Large intestine (tissue), 3 donors: ENCODE data around the gene POU6F2. TPM values are rescaled to one million over a fixed set of nuclear protein-coding genes. Genes with fewer than 3 reads are reported as not detected.
"Not testable (repeated sequence)": the region's sequence is repeated elsewhere in the genome, so short reads cannot be mapped to it uniquely, and the experiment has no call there.

Experiments used
- DNase-seq, 2 donors: peaks; one replicate each; pipeline versions ENCODE4 v3.0.0 to v3.0.0-alpha.2; 2013
- H3K27ac ChIP-seq: one replicate; pipeline ENCODE4 v1.5.1; 2013; ENCODE audit warnings: low read length
- H3K27me3 ChIP-seq: 2 replicates; pipeline ENCODE4 v1.6.1; 2013; ENCODE audit warnings: low read length; ENCODE audit not compliant: control insufficient read depth, insufficient read depth
- H3K36me3 ChIP-seq: 2 replicates; pipeline ENCODE4 v1.6.1; 2013; ENCODE audit warnings: low read length; ENCODE audit not compliant: control insufficient read depth, insufficient read depth
- H3K4me1 ChIP-seq: one replicate; pipeline ENCODE4 v1.6.1; 2013; ENCODE audit warnings: low read length; ENCODE audit not compliant: control insufficient read depth, insufficient read depth
- H3K4me3 ChIP-seq: one replicate; pipeline ENCODE4 v1.5.1; 2013; ENCODE audit warnings: low read length
- H3K9me3 ChIP-seq: one replicate; pipeline ENCODE4 v1.6.1; 2013; ENCODE audit warnings: mild to moderate bottlenecking, low read depth, low read length, moderate library complexity; ENCODE audit not compliant: control insufficient read depth
- WGBS: methylation state at CpG from one replicate; pipeline ENCODE4 v1.1.5; 2013; ENCODE audit warnings: low lambda C conversion rate; ENCODE audit not compliant: insufficient coverage; 5-methylcytosine and 5-hydroxymethylcytosine counted together
- polyA plus RNA-seq: library from polyadenylated mRNA; unstranded; fragments of 120-200 nt; gene quantifications from one replicate; pipeline ENCODE4 v1.2.1, GENCODE V29; 2013

POU6F2 gene
- polyA plus RNA-seq, 1 donor, result 0.19 TPM

- Histone ChIP-seq H3K36me3 (no peaks in the 10 kb centered on the region), H3K4me1 (no peaks in the 10 kb centered on the region), H3K27ac (no peak overlapping the region), H3K27me3 (no peaks in the 10 kb centered on the region), H3K4me3 (no peak overlapping the region), H3K9me3 (no peaks in the 10 kb centered on the region)
- WGBS, result 88% methylated on average over 1 of the region's 1 CpG
- peak in 1 of 2 donors; percentile 11 for DNase-seq
These were observed 194.4 kb downstream of the POU6F2 start for GRCh38 chr7:39172137-39172536.

GRCh38 chr7:39181398-39181797, 203.7 kb downstream of the POU6F2 start:
- no peak overlapping the region for H3K27ac ChIP-seq
- no CpG with 5 or more reads among the region's 3 CpGs for WGBS
- no peak overlapping the region for H3K4me3 ChIP-seq
- H3K9me3 ChIP-seq, result no peaks in the 10 kb centered on the region
- no peaks in the 10 kb centered on the region for H3K4me1 ChIP-seq
- H3K27me3 ChIP-seq, result peaks cover 2% of the 10 kb centered on the region
- no peaks in the 10 kb centered on the region for H3K36me3 ChIP-seq
- no peak for DNase-seq

GRCh38 chr7:39183796-39184195, 206.1 kb downstream of the POU6F2 start:
- peak; percentile 56 to 79 for DNase-seq
- peak overlapping the region; percentile 41 for H3K27ac ChIP-seq

GRCh38 chr7:39184391-39184790, 206.7 kb downstream of the POU6F2 start:
- H3K9me3 ChIP-seq, result no peaks in the 10 kb centered on the region
- H3K4me1 ChIP-seq, result no peaks in the 10 kb centered on the region
- WGBS, result no CpG with 5 or more reads among the region's 3 CpGs
- H3K27me3 ChIP-seq, result peaks cover 2% of the 10 kb centered on the region
- peak; percentile 43 to 72 for DNase-seq
- peak overlapping the region; percentile 41 for H3K27ac ChIP-seq
- no peak overlapping the region for H3K4me3 ChIP-seq
- H3K36me3 ChIP-seq, result no peaks in the 10 kb centered on the region

More at GRCh38 chr7:39183796-39184195, 206.1 kb downstream of the POU6F2 start:
- no peaks in the 10 kb centered on the region for H3K36me3 ChIP-seq
- H3K9me3 ChIP-seq, result no peaks in the 10 kb centered on the region
- peaks cover 2% of the 10 kb centered on the region for H3K27me3 ChIP-seq
- 100% methylated on average over 1 of the region's 2 CpGs for WGBS
- H3K4me3 ChIP-seq, result no peak overlapping the region
- no peaks in the 10 kb centered on the region for H3K4me1 ChIP-seq

- no CpG with 5 or more reads among the region's 2 CpGs for WGBS
- H3K4me3 ChIP-seq, result no peak overlapping the region
These were observed 208.4 kb downstream of the POU6F2 start for GRCh38 chr7:39186131-39186530.

GRCh38 chr7:39186671-39187070, 209.0 kb downstream of the POU6F2 start:
- no CpG with 5 or more reads among the region's 4 CpGs for WGBS
- no peak for DNase-seq

More at GRCh38 chr7:39186131-39186530, 208.4 kb downstream of the POU6F2 start:
- DNase-seq, result no peak
- H3K27ac ChIP-seq, result no peak overlapping the region
- no peaks in the 10 kb centered on the region for H3K4me1 ChIP-seq
- no peaks in the 10 kb centered on the region for H3K9me3 ChIP-seq
- no peaks in the 10 kb centered on the region for H3K27me3 ChIP-seq
- H3K36me3 ChIP-seq, result no peaks in the 10 kb centered on the region

GRCh38 chr7:39187130-39187529, 209.4 kb downstream of the POU6F2 start:
- no CpG with 5 or more reads among the region's 4 CpGs for WGBS
- no peaks in the 10 kb centered on the region for H3K36me3 ChIP-seq
- H3K4me3 ChIP-seq, result no peak overlapping the region
- H3K9me3 ChIP-seq, result no peaks in the 10 kb centered on the region
- DNase-seq, result no peak
- H3K4me1 ChIP-seq, result no peaks in the 10 kb centered on the region
- H3K27me3 ChIP-seq, result no peaks in the 10 kb centered on the region
- H3K27ac ChIP-seq, result no peak overlapping the region

More at GRCh38 chr7:39186671-39187070, 209.0 kb downstream of the POU6F2 start:
- Histone ChIP-seq H3K9me3 (no peaks in the 10 kb centered on the region), H3K27me3 (no peaks in the 10 kb centered on the region), H3K27ac (no peak overlapping the region), H3K4me3 (no peak overlapping the region), H3K36me3 (no peaks in the 10 kb centered on the region), H3K4me1 (no peaks in the 10 kb centered on the region)

- H3K36me3 ChIP-seq, result no peaks in the 10 kb centered on the region
- H3K4me3 ChIP-seq, result no peak overlapping the region
- no peaks in the 10 kb centered on the region for H3K9me3 ChIP-seq
- WGBS, result no CpG with 5 or more reads among the region's 1 CpG
- H3K27me3 ChIP-seq, result no peaks in the 10 kb centered on the region
- no peaks in the 10 kb centered on the region for H3K4me1 ChIP-seq
- no peak overlapping the region for H3K27ac ChIP-seq
- no peak for DNase-seq
These were observed 214.8 kb downstream of the POU6F2 start for GRCh38 chr7:39192476-39192875.

GRCh38 chr7:39194388-39194787, 216.7 kb downstream of the POU6F2 start:
- not testable (repeated sequence) for H3K4me3 ChIP-seq, H3K27me3 ChIP-seq, DNase-seq, H3K9me3 ChIP-seq, H3K36me3 ChIP-seq, H3K4me1 ChIP-seq, H3K27ac ChIP-seq
- WGBS, result no CpG with 5 or more reads among the region's 10 CpGs

- WGBS, result 0% methylated on average over 1 of the region's 5 CpGs
- H3K4me1 ChIP-seq, result no peaks in the 10 kb centered on the region
- no peaks in the 10 kb centered on the region for H3K36me3 ChIP-seq
- no peak overlapping the region for H3K27ac ChIP-seq
- H3K4me3 ChIP-seq, result no peak overlapping the region
- H3K27me3 ChIP-seq, result no peaks in the 10 kb centered on the region
- no peak for DNase-seq
- H3K9me3 ChIP-seq, result no peaks in the 10 kb centered on the region
These were observed 218.3 kb downstream of the POU6F2 start for GRCh38 chr7:39195967-39196366.

GRCh38 chr7:39197831-39198230, 220.1 kb downstream of the POU6F2 start:
- Histone ChIP-seq H3K27ac (no peak overlapping the region), H3K4me1 (no peaks in the 10 kb centered on the region), H3K36me3 (no peaks in the 10 kb centered on the region), H3K9me3 (no peaks in the 10 kb centered on the region), H3K4me3 (no peak overlapping the region), H3K27me3 (no peaks in the 10 kb centered on the region)
- WGBS, result 78% methylated on average over 1 of the region's 1 CpG
- no peak for DNase-seq
